ENCODE data around the gene TMTC1. TPM values are rescaled to one million over a fixed set of nuclear protein-coding genes. Genes with fewer than 3 reads are reported as not detected.

TMTC1 gene
- polyA plus RNA-seq, 1 donor (not counting 4 experiments of a cell fraction or from before 2014, with no cell fraction given) = 3.7 TPM

GRCh38 chr12:29759950-29760349 is 23.8 kb downstream of the TMTC1 start:
- FAIRE-seq (no peak), DNase-seq (ENCODE audit: low read depth, low spot score) (no peak)
- H3K4me2 ChIP-seq (ENCODE audit: control insufficient read depth, extremely low read depth, insufficient read depth, low read depth, low read length) = no peak overlapping the region
- no peak overlapping the region for H3K27ac ChIP-seq (ENCODE audit: control insufficient read depth, insufficient read depth, low read length)
- H3K4me3 ChIP-seq (ENCODE audit: control insufficient read depth in 2 of 3, extremely low read depth in 1 of 3, insufficient read depth in 2 of 3, low read depth in 1 of 3, low read length in 3 of 3) = no peak overlapping the region
- TF ChIP-seq EZH2 (IDR thresholded peaks at IDR 0.05; ENCODE audit: low read length) (no peak), CTCF (optimal IDR thresholded peaks at IDR 0.05 in 1 of 3, IDR thresholded peaks at IDR 0.05 in 1 of 3, conservative IDR thresholded peaks at IDR 0.05 in 1 of 3; ENCODE audit: extremely low read depth in 1 of 3, insufficient read depth in 2 of 3, low read length in 3 of 3) (no peak)
- no peaks in the 10 kb centered on the region for H3K9me3 ChIP-seq (ENCODE audit: control insufficient read depth, low read depth, low read length)
- dilution Hi-C loops (cut with MboI; ENCODE audit: extremely low pct_ligation_motif_present, low sequenced_read_pairs) = no loop called here
- H3K4me1 ChIP-seq (ENCODE audit: control insufficient read depth, extremely low read depth, insufficient read depth, low read length) = no peaks in the 10 kb centered on the region
- no peaks in the 10 kb centered on the region for H3K79me2 ChIP-seq (ENCODE audit: control insufficient read depth, insufficient read depth, low read length)
- no peak overlapping the region for H3K9ac ChIP-seq (ENCODE audit: control insufficient read depth, extremely low read depth, insufficient read depth, low read length)
- no peaks in the 10 kb centered on the region for H3K9me1 ChIP-seq (ENCODE audit: control insufficient read depth, extremely low read depth, insufficient read depth, low read length)
- no peaks in the 10 kb centered on the region for H3K27me3 ChIP-seq (ENCODE audit: control insufficient read depth, extremely low read depth, insufficient read depth, low read length)
- H2AFZ ChIP-seq (ENCODE audit: control insufficient read depth, low read length) = no peak overlapping the region
- no peaks in the 10 kb centered on the region for H4K20me1 ChIP-seq (ENCODE audit: control insufficient read depth, extremely low read depth, insufficient read depth, low read length)
- H3K36me3 ChIP-seq (ENCODE audit: control insufficient read depth in 2 of 2, extremely low read depth in 1 of 2, insufficient read depth in 2 of 2, low read length in 2 of 2) = no peaks in the 10 kb centered on the region

- Histone ChIP-seq H3K4me1 (ENCODE audit: control insufficient read depth, extremely low read depth, insufficient read depth, low read length) (no peaks in the 10 kb centered on the region), H3K9ac (ENCODE audit: control insufficient read depth, extremely low read depth, insufficient read depth, low read length) (no peak overlapping the region), H3K27me3 (ENCODE audit: control insufficient read depth, extremely low read depth, insufficient read depth, low read length) (no peaks in the 10 kb centered on the region), H3K36me3 (ENCODE audit: control insufficient read depth in 2 of 2, extremely low read depth in 1 of 2, insufficient read depth in 2 of 2, low read length in 2 of 2) (no peaks in the 10 kb centered on the region), H3K79me2 (ENCODE audit: control insufficient read depth, insufficient read depth, low read length) (no peaks in the 10 kb centered on the region), H3K4me2 (ENCODE audit: control insufficient read depth, extremely low read depth, insufficient read depth, low read depth, low read length) (no peak overlapping the region), H2AFZ (ENCODE audit: control insufficient read depth, low read length) (no peak overlapping the region), H3K27ac (ENCODE audit: control insufficient read depth, insufficient read depth, low read length) (no peak overlapping the region), H4K20me1 (ENCODE audit: control insufficient read depth, extremely low read depth, insufficient read depth, low read length) (no peaks in the 10 kb centered on the region), H3K4me3 (ENCODE audit: control insufficient read depth in 2 of 3, extremely low read depth in 1 of 3, insufficient read depth in 2 of 3, low read depth in 1 of 3, low read length in 3 of 3) (no peak overlapping the region), H3K9me3 (ENCODE audit: control insufficient read depth, low read depth, low read length) (no peaks in the 10 kb centered on the region), H3K9me1 (ENCODE audit: control insufficient read depth, extremely low read depth, insufficient read depth, low read length) (no peaks in the 10 kb centered on the region)
- dilution Hi-C loops (cut with MboI; ENCODE audit: extremely low pct_ligation_motif_present, low sequenced_read_pairs) = no loop called here
- FAIRE-seq = no peak
- no peak for DNase-seq (ENCODE audit: low read depth, low spot score)
- TF ChIP-seq EZH2 (IDR thresholded peaks at IDR 0.05; ENCODE audit: low read length) = no peak
- TF ChIP-seq CTCF (optimal IDR thresholded peaks at IDR 0.05 in 1 of 3, IDR thresholded peaks at IDR 0.05 in 1 of 3, conservative IDR thresholded peaks at IDR 0.05 in 1 of 3; ENCODE audit: extremely low read depth in 1 of 3, insufficient read depth in 2 of 3, low read length in 3 of 3) = no peak
Measured at GRCh38 chr12:29756741-29757390, 26.9 kb downstream of the TMTC1 start.
